HepG2 (cell line): ENCODE measurements around the gene VAC14. TPM values are rescaled to one million over a fixed set of nuclear protein-coding genes. Genes with fewer than 3 reads are reported as not detected.

Experiments
- ATAC-seq: fragments of 200-7000 bp; cut with Tn5 transposase; 3 replicates; pipeline ENCODE4 v1.9.1; 2020; ENCODE audit warnings: mild to moderate bottlenecking, moderate library complexity
- BruUV-seq: library from RNA; stranded (reverse); fragments of 400-500 nt; replicated peaks from 2 replicates; lab custom pipeline; 2021; lab: Mats Ljungman, UMichigan
- CTCF ChIA-PET: fragments of 300-600 bp; formaldehyde crosslinking; extraction: SDS; loops from one replicate; lab custom pipeline; 2021; ENCODE audit warnings: low total read pairs, inconsistent platforms, low intra/inter-chr PET ratio; lab: Yijun Ruan, JAX
- POLR2A ChIA-PET: fragments of 350-600 bp; sonication (Branson Sonifier 250); formaldehyde crosslinking; loops from one replicate; lab custom pipeline; 2020; ENCODE audit warnings: antibody characterized with exemption, inconsistent platforms; lab: Yijun Ruan, JAX
- DNase-seq: peaks from one replicate; pipeline ENCODE4 v3.0.0-alpha.2; 2015; ENCODE audit warnings: low spot score
- FAIRE-seq: peaks from 3 replicates; lab custom pipeline; 2011; peaks lifted over from hg19 to GRCh38; lab: Jason Lieb, UNC
- H2AFZ ChIP-seq: one replicate; pipeline ENCODE4 v1.6.1; 2011; ENCODE audit warnings: low read length, inconsistent platforms
- H3K27ac ChIP-seq: fragments of 300-600 bp; 3 replicates; pipeline ENCODE4 v1.8.0; 2011; ENCODE audit warnings: mixed run types, mild to moderate bottlenecking, mixed read lengths, low read length, inconsistent platforms; ENCODE audit not compliant: insufficient read depth; ENCODE audit errors: extremely low read length
- H3K27me3 ChIP-seq, 2 experiments: fragments of 200-600 bp in 1 of 2; 2 replicates in 1 of 2; 3 replicates in 1 of 2; pipeline versions ENCODE4 v1.6.0 to v1.8.0; 2011; ENCODE audit warnings: low read length in 2 of 2, mild to moderate bottlenecking in 2 of 2, moderate library complexity in 2 of 2, inconsistent platforms in 1 of 2; ENCODE audit not compliant: insufficient read depth in 2 of 2, control insufficient read depth in 1 of 2
- H3K36me3 ChIP-seq, 2 experiments: fragments of 200-600 bp in 1 of 2; replicated peaks in 1 of 2; 2 replicates in 1 of 2; 3 replicates in 1 of 2; pipeline versions ENCODE4 v1.5.1 to v1.8.0; 2011; ENCODE audit warnings: low read length in 2 of 2, inconsistent platforms in 1 of 2; ENCODE audit not compliant: insufficient read depth in 2 of 2, control insufficient read depth in 1 of 2
- H3K4me1 ChIP-seq: 2 replicates; pipeline ENCODE4 v1.5.1; 2012; ENCODE audit warnings: low read length, inconsistent platforms; ENCODE audit not compliant: insufficient read depth
- H3K4me2 ChIP-seq: 2 replicates; pipeline ENCODE4 v1.6.0; 2011; ENCODE audit warnings: low read depth, low read length, inconsistent platforms
- H3K4me3 ChIP-seq, 3 experiments: fragments of 200-600 bp in 1 of 3; sonication (generic), shearing (Covaris generic) in 1 of 3; replicated peaks in 1 of 3; 2 replicates each; pipeline ENCODE4 v1.5.1; 2011 to 2016; ENCODE audit warnings: low read length in 3 of 3, inconsistent platforms in 2 of 3, low read depth in 2 of 3, mild to moderate bottlenecking in 2 of 3, control low read depth in 1 of 3, mixed read lengths in 1 of 3; ENCODE audit not compliant: insufficient read depth in 1 of 3
- H3K79me2 ChIP-seq: one replicate; pipeline ENCODE4 v1.6.1; 2011; ENCODE audit warnings: low read length, inconsistent platforms; ENCODE audit not compliant: insufficient read depth
- H3K9ac ChIP-seq: 2 replicates; pipeline ENCODE4 v1.6.0; 2011; ENCODE audit warnings: mild to moderate bottlenecking, low read depth, low read length, inconsistent platforms; ENCODE audit not compliant: insufficient read depth
- H3K9me3 ChIP-seq: 2 replicates; pipeline ENCODE4 v1.5.1; 2012; ENCODE audit warnings: mild to moderate bottlenecking, low read length
- H4K20me1 ChIP-seq: 2 replicates; pipeline ENCODE4 v1.6.0; 2011; ENCODE audit warnings: inconsistent platforms, mild to moderate bottlenecking, low read length, moderate library complexity; ENCODE audit not compliant: insufficient read depth
- CC2D1A ChIP-seq: sonication (generic); formaldehyde crosslinking; IDR thresholded peaks from 2 replicates; pipeline ENCODE4 v1.8.1; 2023; ENCODE audit warnings: mild to moderate bottlenecking, missing genetic modification reagents
- ELF3 ChIP-seq: IDR thresholded peaks from 2 replicates; pipeline ENCODE4 v1.6.1; 2016; ENCODE audit warnings: missing genetic modification reagents, missing compliant biosample characterization
- HNF4G ChIP-seq, 2 experiments: sonication (generic) in 1 of 2; formaldehyde crosslinking in 1 of 2; IDR thresholded peaks; 2 replicates each; pipeline versions ENCODE4 v1.4.0 to v1.6.1; 2011 to 2020; ENCODE audit warnings: borderline replicate concordance in 2 of 2, low read depth in 2 of 2, mild to moderate bottlenecking in 2 of 2, low read length in 1 of 2, missing genetic modification reagents in 1 of 2, moderate library complexity in 1 of 2
- KDM2A ChIP-seq: sonication (generic); formaldehyde crosslinking; IDR thresholded peaks from 2 replicates; pipeline ENCODE4 v1.4.0; 2020; ENCODE audit warnings: low read depth, missing genetic modification reagents, borderline replicate concordance
- PAX8 ChIP-seq: sonication (generic); formaldehyde crosslinking; IDR thresholded peaks from 2 replicates; pipeline ENCODE4 v1.8.0; 2022; ENCODE audit warnings: mild to moderate bottlenecking, missing genetic modification reagents, borderline replicate concordance
- PCBP2 ChIP-seq: fragments of 200-400 bp; formaldehyde crosslinking; optimal IDR thresholded peaks from 2 replicates; pipeline ENCODE3; 2018; ENCODE audit warnings: low read length, low read depth; ENCODE audit not compliant: poor library complexity, severe bottlenecking
- SMARCC2 ChIP-seq: fragments of 450-650 bp; IDR thresholded peaks from 2 replicates; pipeline ENCODE4 v1.6.1; 2017; ENCODE audit warnings: antibody characterized with exemption, mild to moderate bottlenecking
- ZNF18 ChIP-seq: sonication (generic); formaldehyde crosslinking; IDR thresholded peaks from 2 replicates; pipeline ENCODE4 v1.8.0; 2022; ENCODE audit warnings: mild to moderate bottlenecking, missing genetic modification reagents; ENCODE audit not compliant: insufficient replicate concordance
- ZNF281 ChIP-seq: sonication (generic); formaldehyde crosslinking; IDR thresholded peaks from 2 replicates; pipeline ENCODE4 v1.4.0; 2020; ENCODE audit warnings: missing genetic modification reagents, borderline replicate concordance
- WGBS: methylation state at CpG from one replicate; pipeline ENCODE4 v1.1.6; 2017; ENCODE audit warnings: low lambda C conversion rate; 5-methylcytosine and 5-hydroxymethylcytosine counted together
- in situ Hi-C: cut with HindIII; loops from 2 replicates; pipeline ENCODE4 v1.10.0; 2017; ENCODE audit warnings: low pct_unique_long_range_greater_than_20kb; ENCODE audit not compliant: extremely low pct_ligation_motif_present
- intact Hi-C: fragments of 100-400 bp; cut with micrococcal nuclease; formaldehyde crosslinking; loops from one replicate; pipeline ENCODE4 v1.10.0; 2022; ENCODE audit not compliant: unreplicated experiment
- polyA plus RNA-seq, 8 experiments: library from polyadenylated mRNA; depleted of rRNA in 3 of 8; stranded (reverse) in 7 of 8; unstranded in 1 of 8; fragments of >200 nt; fragmentation: Illumina TruSeq in 4 of 8; extraction: Trizol in 4 of 8; gene quantifications; 2 replicates each; pipeline versions ENCODE4 v1.2.1 to v1.2.3, GENCODE V29; 2011 to 2016; ENCODE audit warnings: low read depth in 4 of 8, missing spikeins in 1 of 8, mixed read lengths in 1 of 8; ENCODE audit not compliant: insufficient read depth in 1 of 8
- total RNA-seq, 5 experiments: library from RNA; depleted of rRNA; stranded (reverse); fragments of >200 nt; fragmentation: Illumina TruSeq; extraction: Trizol; gene quantifications; 2 replicates each; pipeline ENCODE4 v1.2.3, GENCODE V29; 2016; ENCODE audit warnings: low read depth in 1 of 5

VAC14 gene
- total and polyA plus RNA-seq, 2 of the 13 experiments (the other 11 are each of a cell fraction or from before 2014, with no cell fraction given): 23.5 to 24.6 TPM

- Histone ChIP-seq H2AFZ (no peak overlapping the region), H3K4me3 (no peak overlapping the region), H3K4me1 (peaks cover 51% of the 10 kb centered on the region), H3K4me2 (no peak overlapping the region), H3K9ac (no peak overlapping the region), H3K9me3 (no peaks in the 10 kb centered on the region), H3K36me3 (peaks cover 8% of the 10 kb centered on the region in 2 experiments; a peak in 2 of 5 replicates), H4K20me1 (no peaks in the 10 kb centered on the region), H3K79me2 (no peaks in the 10 kb centered on the region), H3K27me3 (no peaks in the 10 kb centered on the region), H3K27ac (no peak overlapping the region)
- ATAC-seq (no peak), DNase-seq (no peak), FAIRE-seq (no peak)
- 97% methylated on average over 10 of the region's 10 CpGs for WGBS
- no TSS peak for BruUV-seq
- POLR2A ChIA-PET: no interaction called here
- TF ChIP-seq PAX8 (CRISPR knock-in tag): no peak
- TF ChIP-seq SMARCC2: no peak
- no peak for TF ChIP-seq ZNF281 (CRISPR knock-in tag)
- TF ChIP-seq ZNF18 (CRISPR knock-in tag): no peak
- TF ChIP-seq PCBP2: no peak
- TF ChIP-seq CC2D1A (CRISPR knock-in tag): no peak
- TF ChIP-seq ELF3: no peak
- no peak for TF ChIP-seq KDM2A (CRISPR knock-in tag)
- no peak for TF ChIP-seq HNF4G (IDR thresholded peaks at IDR 0.05; ENCODE audit: borderline replicate concordance, low read depth, low read length)
- TF ChIP-seq HNF4G (CRISPR knock-in tag; IDR thresholded peaks at IDR 0.05; ENCODE audit: borderline replicate concordance, low read depth): no peak
- in situ Hi-C loops (no loop called here), intact Hi-C loops (no loop called here)
- CTCF ChIA-PET: no interaction called here
Observed at GRCh38 chr16:70698901-70699300, 102.1 kb downstream of the VAC14 start.
